Measurements from ENCODE around the gene CIB4. TPM values are rescaled to one million over a fixed set of nuclear protein-coding genes. Genes with fewer than 3 reads are reported as not detected.
"Not testable (repeated sequence)": the region's sequence is repeated elsewhere in the genome, so short reads cannot be mapped to it uniquely, and the experiment has no call there.

Gene CIB4
- total RNA-seq, 1 donor from 2014 or later, result not detected

DNA sequence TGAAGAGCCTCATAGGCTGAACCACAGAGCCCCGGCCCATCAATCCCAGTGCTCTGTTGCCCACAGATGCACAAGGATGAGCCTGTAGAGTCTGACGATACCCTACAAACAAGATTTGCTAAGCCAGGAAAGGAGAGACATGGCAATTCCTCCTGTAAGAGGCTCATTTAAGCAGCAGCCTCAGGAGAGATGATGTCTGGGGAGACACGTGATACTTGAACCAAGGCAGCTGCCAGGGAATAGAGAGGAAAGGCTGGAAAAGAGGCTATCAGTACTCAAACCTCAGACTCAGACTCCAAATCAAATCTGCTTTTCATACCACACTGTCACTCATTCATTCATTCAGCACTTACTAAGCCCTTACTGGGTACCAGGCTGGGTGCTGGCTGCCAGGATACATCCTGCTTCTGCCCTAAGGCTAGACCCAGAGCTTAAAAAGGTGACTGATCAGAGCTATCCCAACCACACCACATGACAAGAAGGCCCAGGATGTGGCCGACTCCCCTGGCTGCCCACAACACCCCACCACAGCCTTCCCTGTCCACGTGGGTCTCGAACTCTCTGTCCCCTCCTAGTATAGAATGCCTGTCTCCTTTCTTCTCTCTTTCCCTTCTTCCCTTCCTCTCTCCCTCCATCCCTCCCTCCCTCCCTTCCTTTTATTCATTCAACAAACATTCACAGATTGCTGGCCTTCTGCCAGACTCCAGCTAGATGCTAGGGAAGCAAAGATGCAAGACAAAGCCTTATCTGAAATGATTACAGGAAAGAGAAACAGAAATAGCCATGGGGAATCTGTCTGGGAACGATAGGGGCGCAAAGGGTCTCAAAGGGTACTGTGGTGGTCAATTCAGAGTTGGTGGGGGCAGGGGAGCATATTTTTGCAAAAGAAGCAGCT is 27.9 kb upstream of the CIB4 start:
- no peaks in the 10 kb centered on the region for H3K27me3 ChIP-seq
- no peaks in the 10 kb centered on the region for H3K4me1 ChIP-seq
- H3K27ac ChIP-seq, result no peak overlapping the region
- no peak overlapping the region for H3K4me3 ChIP-seq
- TF ChIP-seq, protein P1, sequence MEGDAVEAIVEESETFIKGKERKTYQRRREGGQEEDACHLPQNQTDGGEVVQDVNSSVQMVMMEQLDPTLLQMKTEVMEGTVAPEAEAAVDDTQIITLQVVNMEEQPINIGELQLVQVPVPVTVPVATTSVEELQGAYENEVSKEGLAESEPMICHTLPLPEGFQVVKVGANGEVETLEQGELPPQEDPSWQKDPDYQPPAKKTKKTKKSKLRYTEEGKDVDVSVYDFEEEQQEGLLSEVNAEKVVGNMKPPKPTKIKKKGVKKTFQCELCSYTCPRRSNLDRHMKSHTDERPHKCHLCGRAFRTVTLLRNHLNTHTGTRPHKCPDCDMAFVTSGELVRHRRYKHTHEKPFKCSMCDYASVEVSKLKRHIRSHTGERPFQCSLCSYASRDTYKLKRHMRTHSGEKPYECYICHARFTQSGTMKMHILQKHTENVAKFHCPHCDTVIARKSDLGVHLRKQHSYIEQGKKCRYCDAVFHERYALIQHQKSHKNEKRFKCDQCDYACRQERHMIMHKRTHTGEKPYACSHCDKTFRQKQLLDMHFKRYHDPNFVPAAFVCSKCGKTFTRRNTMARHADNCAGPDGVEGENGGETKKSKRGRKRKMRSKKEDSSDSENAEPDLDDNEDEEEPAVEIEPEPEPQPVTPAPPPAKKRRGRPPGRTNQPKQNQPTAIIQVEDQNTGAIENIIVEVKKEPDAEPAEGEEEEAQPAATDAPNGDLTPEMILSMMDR (IDR thresholded peaks at IDR 0.05), result no peak
- TF ChIP-seq POLR2AphosphoS5 (IDR thresholded peaks at IDR 0.05; ENCODE audit: insufficient read depth in 1 of 2, low read depth in 1 of 2) (no peak), POLR2A (IDR thresholded peaks at IDR 0.05) (no peak)
- H3K36me3 ChIP-seq, result no peaks in the 10 kb centered on the region
- H3K9me3 ChIP-seq, result no peaks in the 10 kb centered on the region
- DNase-seq (ENCODE audit: extremely low spot score in 2 of 2), result no peak
- intact Hi-C loops (cut with DNase I), result no loop called here

- no peak overlapping the region for H3K27ac ChIP-seq
- TF ChIP-seq POLR2A (IDR thresholded peaks at IDR 0.05) (no peak), POLR2AphosphoS5 (IDR thresholded peaks at IDR 0.05; ENCODE audit: insufficient read depth in 1 of 2, low read depth in 1 of 2) (no peak)
- TF ChIP-seq, protein P1 (IDR thresholded peaks at IDR 0.05), result no peak
- H3K4me1 ChIP-seq, result no peaks in the 10 kb centered on the region
- no peak for DNase-seq (ENCODE audit: extremely low spot score in 2 of 2)
- intact Hi-C loops (cut with DNase I), result no loop called here
- H3K27me3 ChIP-seq, result no peaks in the 10 kb centered on the region
- H3K9me3 ChIP-seq, result no peaks in the 10 kb centered on the region
- no peaks in the 10 kb centered on the region for H3K36me3 ChIP-seq
- H3K4me3 ChIP-seq, result no peak overlapping the region
Observed at GRCh38 chr2:26668041-26668440, 26.9 kb upstream of the CIB4 start.

GRCh38 chr2:26666671-26667070 is 25.5 kb upstream of the CIB4 start:
- H3K36me3 ChIP-seq, result no peaks in the 10 kb centered on the region
- intact Hi-C loops (cut with DNase I), result no loop called here
- H3K27me3 ChIP-seq, result no peaks in the 10 kb centered on the region
- no peaks in the 10 kb centered on the region for H3K4me1 ChIP-seq
- no peak overlapping the region for H3K27ac ChIP-seq
- DNase-seq (ENCODE audit: extremely low spot score in 2 of 2), result no peak
- no peaks in the 10 kb centered on the region for H3K9me3 ChIP-seq
- TF ChIP-seq POLR2AphosphoS5 (IDR thresholded peaks at IDR 0.05; ENCODE audit: insufficient read depth in 1 of 2, low read depth in 1 of 2), result no peak
- TF ChIP-seq, protein P1 (IDR thresholded peaks at IDR 0.05), result no peak
- no peak for TF ChIP-seq POLR2A (IDR thresholded peaks at IDR 0.05)
- no peak overlapping the region for H3K4me3 ChIP-seq

GRCh38 chr2:26665296-26665695 is 24.1 kb upstream of the CIB4 start:
- intact Hi-C loops (cut with DNase I); H3K27ac ChIP-seq: not testable (repeated sequence)

DNA sequence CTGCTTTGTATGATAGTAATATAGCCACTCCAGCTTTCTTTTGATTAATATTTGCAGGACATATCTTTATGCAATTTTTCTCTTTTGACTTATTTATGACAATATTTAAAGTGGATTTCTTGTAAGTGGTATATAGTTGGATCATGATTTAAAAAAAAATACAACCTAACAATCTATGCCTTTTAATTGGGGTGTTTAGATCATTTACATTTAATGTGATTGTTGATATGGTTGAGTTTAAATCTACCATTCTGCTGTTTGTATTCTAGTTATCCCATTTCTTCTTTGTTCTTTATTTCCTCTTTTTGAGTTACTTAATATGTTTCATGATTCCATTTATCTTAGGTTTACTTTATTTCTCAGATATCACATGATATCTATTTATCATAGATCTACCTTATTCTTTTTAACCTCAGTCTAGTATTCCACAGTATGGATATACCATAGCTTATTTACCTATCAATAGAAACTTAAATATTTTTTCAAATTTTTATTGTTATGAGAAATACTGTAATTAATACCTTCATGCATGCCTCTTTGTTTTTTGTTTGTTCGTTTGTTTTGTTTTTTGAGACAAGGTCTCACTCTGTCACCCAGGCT is 19.3 kb upstream of the CIB4 start:
- no peaks in the 10 kb centered on the region for H3K9me3 ChIP-seq
- no peak for DNase-seq (ENCODE audit: extremely low spot score in 2 of 2)
- TF ChIP-seq, protein P1 (IDR thresholded peaks at IDR 0.05), result no peak
- TF ChIP-seq POLR2AphosphoS5 (IDR thresholded peaks at IDR 0.05; ENCODE audit: insufficient read depth in 1 of 2, low read depth in 1 of 2) (no peak), POLR2A (IDR thresholded peaks at IDR 0.05) (no peak)
- no peaks in the 10 kb centered on the region for H3K27me3 ChIP-seq
- H3K4me3 ChIP-seq, result no peak overlapping the region
- H3K36me3 ChIP-seq, result no peaks in the 10 kb centered on the region
- H3K4me1 ChIP-seq, result no peaks in the 10 kb centered on the region
- intact Hi-C loops (cut with DNase I), result no loop called here
- no peak overlapping the region for H3K27ac ChIP-seq

More at GRCh38 chr2:26665296-26665695, 24.1 kb upstream of the CIB4 start:
- H3K9me3 ChIP-seq; H3K4me1 ChIP-seq; H3K4me3 ChIP-seq; H3K36me3 ChIP-seq; H3K27me3 ChIP-seq; DNase-seq (ENCODE audit: extremely low spot score in 2 of 2): not testable (repeated sequence)

All from vagina (tissue), 2 donors.